C4-2B (cell line): ENCODE data around the gene SMURF1.

ENCODE experiments used
- H3K27ac ChIP-seq: fragments of 450-650 bp; 2 replicates; pipeline ENCODE4 v1.5.1; 2017
- ZFX ChIP-seq: fragments of 450-650 bp; IDR thresholded peaks from 2 replicates; pipeline ENCODE4 v1.6.1; 2017
- TF ChIP-seq, protein P1 (sequence below): fragments of 450-650 bp; conservative IDR thresholded peaks from 2 replicates; pipeline ENCODE4 v1.5.1; 2017; ENCODE audit warnings: mild to moderate bottlenecking

The SMURF1 gene

DNA sequence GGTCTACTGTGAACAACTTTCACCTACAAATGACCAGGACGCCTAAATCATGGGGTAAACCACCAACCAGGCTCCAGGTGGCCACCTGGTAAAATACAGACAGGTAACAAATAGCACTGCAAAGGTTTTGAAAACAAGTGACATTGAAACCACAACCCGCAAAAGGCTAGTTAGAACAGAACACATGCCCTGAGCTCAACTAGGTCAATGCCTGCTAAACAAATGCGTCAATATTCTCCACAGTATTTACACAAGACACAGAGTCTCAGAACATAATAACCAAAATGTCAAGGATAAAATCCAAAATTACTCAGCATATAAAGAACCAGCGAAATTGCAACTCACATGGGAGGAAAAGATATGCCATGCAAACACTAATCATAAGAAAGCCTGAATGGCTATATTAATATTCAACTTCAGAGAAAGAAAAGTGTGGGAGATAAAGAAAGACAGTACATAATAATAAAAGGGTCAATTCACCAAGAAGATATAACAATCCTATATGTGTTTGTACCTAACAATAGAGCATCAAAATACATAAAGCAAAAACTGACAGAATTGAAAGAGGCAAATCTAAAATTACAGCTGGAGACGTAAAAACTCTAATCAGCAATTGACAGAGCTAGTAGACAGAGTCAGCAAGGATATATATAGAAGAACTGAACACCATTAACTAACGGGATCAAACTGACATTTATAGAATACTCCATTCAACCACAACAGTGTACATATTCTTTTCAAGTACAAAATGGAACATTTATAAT lies 47.6 kb downstream of the SMURF1 start:
- H3K27ac ChIP-seq: no peak overlapping the region
- TF ChIP-seq ZFX: no peak
- TF ChIP-seq, protein P1, sequence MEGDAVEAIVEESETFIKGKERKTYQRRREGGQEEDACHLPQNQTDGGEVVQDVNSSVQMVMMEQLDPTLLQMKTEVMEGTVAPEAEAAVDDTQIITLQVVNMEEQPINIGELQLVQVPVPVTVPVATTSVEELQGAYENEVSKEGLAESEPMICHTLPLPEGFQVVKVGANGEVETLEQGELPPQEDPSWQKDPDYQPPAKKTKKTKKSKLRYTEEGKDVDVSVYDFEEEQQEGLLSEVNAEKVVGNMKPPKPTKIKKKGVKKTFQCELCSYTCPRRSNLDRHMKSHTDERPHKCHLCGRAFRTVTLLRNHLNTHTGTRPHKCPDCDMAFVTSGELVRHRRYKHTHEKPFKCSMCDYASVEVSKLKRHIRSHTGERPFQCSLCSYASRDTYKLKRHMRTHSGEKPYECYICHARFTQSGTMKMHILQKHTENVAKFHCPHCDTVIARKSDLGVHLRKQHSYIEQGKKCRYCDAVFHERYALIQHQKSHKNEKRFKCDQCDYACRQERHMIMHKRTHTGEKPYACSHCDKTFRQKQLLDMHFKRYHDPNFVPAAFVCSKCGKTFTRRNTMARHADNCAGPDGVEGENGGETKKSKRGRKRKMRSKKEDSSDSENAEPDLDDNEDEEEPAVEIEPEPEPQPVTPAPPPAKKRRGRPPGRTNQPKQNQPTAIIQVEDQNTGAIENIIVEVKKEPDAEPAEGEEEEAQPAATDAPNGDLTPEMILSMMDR: no peak

DNA sequence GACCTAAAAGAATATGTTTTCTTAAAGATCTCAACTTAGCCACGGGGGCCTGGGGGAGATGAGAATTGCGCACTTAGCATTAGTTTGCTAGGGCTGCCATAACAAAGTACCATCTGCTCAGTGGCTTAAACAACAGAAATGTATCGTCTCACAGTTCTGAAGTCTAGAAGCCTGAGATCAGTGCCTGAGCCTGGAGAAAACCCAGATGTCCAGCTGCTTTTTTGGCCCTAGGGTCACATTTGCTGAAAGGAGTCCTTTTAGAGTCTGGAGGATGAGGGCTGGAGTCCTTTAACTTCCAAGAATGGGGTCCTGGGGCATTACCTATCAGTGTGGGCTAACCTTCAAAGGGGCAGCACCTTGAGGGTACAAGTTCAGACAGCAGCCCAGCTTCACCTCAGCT lies 48.2 kb downstream of the SMURF1 start:
- TF ChIP-seq, protein P1: no peak
- no peak for TF ChIP-seq ZFX
- H3K27ac ChIP-seq: no peak overlapping the region

DNA sequence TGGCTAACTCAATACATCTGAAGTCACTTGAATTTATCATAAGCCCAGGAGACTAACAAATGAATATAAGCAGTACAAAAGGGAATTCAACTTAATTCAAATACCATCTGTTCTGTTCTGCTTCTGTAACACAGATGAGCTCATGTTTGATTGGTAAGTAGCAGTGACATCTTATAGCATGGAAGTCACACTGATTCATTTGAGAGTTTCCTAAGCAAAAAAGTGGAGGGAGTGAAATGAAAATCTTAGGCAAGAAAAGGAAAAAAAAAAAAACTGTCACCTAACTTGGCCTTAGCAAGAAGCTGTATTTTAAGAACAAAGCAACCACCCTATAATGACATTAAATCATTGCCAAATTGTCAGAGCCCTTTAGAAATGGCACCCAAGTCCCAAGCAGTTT lies 49.5 kb downstream of the SMURF1 start:
- H3K27ac ChIP-seq: no peak overlapping the region
- TF ChIP-seq, protein P1: no peak
- TF ChIP-seq ZFX: no peak

DNA sequence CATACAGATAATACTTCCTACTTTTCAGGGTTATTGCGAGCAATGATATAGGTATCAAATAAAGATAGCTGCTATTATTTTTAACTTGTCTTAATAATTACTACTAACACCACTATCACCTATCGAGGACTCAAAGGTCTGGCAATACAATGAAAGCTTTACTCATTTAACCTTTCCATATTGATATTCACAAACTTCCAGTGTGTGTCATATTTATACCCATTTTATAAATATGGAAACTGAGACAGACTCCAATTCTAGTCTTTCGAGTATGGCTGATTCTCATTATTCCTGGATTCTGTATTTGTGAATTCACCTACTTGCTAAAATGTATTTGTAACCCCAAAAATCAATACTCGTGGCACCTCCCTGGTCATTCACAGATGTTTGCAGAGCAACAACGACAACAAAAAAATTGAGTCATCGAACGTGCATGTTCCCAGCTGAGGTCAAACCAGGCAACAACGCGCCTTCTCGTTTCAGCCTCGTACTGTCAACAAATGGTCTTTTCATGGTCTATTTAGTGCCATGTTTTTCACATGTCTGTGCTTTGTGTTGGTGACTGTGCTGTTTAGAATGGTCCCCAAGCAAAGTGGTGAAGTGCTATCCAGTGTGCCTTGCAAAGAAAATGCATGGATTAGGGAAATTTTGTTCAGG lies 51.7 kb downstream of the SMURF1 start:
- no peak for TF ChIP-seq ZFX
- TF ChIP-seq, protein P1: no peak
- H3K27ac ChIP-seq: no peak overlapping the region

DNA sequence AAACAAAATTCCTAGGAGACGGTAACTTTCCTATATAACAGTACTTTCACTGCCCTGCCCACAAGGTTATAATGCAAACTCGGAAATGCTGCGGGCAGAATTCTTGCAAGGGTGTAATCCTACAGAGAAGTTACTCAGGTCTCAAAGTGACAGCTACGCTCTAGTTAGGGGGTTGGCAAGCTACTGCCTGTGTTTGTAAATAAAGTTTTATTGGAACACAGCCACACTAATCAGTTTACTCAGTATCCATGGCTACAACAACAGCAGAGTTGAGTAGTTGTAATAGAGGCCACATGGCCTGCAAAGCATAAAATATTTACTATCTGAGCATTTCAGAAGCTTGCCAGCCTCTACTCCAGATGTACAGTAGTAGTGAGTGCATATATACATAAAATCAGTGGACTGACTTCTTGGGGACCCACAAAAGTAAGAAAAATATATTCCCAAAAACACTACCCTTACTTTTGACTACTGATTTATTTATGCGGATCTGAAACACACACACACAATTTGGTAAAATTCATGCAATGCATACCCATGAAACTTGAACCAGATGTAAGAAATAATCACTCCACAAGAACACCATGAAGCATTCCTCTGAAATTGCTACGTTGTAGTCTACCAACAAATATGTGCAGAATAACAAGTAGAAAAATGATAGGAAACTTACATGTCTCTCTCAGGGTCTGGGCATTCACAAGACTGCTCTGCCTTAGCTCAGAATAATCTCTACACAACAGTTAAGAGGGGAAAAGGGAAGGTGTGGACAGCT lies 53.0 kb downstream of the SMURF1 start:
- no peak overlapping the region for H3K27ac ChIP-seq
- TF ChIP-seq, protein P1: no peak
- no peak for TF ChIP-seq ZFX

DNA sequence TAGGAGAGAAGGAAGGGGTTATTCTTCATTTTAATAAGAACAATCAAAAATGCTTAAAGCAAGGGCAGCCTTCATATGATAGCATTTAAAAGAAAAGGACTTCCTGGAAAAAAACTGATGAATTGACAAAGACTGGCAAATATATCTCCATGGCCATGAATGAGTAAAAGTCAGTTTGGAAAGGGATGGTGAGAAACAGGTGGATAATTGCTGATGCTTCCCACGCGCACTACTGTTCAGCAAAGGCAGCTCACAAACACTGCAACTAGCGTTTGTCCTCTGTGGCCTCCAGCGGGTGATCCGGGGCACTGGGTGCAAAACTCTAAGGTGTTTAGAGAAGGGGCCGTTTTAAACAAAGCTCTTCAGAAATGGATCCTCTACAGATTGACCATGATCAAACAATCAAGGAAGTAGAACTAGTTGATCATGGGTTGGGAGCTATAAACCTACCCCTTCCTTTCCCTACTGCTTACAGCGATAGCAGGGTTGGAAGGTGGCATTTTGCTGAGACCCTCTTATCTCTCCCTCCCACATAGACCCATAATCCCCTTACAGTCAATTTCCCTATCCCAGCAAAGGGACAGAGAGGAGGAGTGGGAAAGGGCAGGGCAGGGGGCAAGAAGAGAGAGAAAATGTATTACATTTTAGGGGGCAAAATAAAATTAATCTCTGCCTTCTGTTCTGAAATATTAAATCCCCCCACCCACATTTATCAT lies 53.8 kb downstream of the SMURF1 start:
- TF ChIP-seq, protein P1: no peak
- no peak for TF ChIP-seq ZFX
- H3K27ac ChIP-seq: no peak overlapping the region
